Thoracic aorta (tissue), 2 donors: ENCODE measurements around the gene PADI4. TPM values are rescaled to one million over a fixed set of nuclear protein-coding genes. Genes with fewer than 3 reads are reported as not detected.

Experiments
- ATAC-seq: fragments of 150-250 bp; one replicate; pipeline ENCODE4 v1.8.0; 2017; ENCODE audit warnings: low read depth; ENCODE audit not compliant: insufficient number of reproducible peaks, low FRiP score
- DNase-seq: peaks from one replicate; pipeline ENCODE4 v3.0.0-alpha.2; 2020; ENCODE audit warnings: low spot score
- H3K27ac ChIP-seq, 2 donors: fragments of 200-600 bp; sonication (generic); 1 replicate in 1 of 2; 2 replicates in 1 of 2; pipeline ENCODE4 v1.5.1; 2016; ENCODE audit warnings: mild to moderate bottlenecking in 2 of 2, moderate library complexity in 2 of 2
- H3K27me3 ChIP-seq: fragments of 200-600 bp; sonication (generic); replicated peaks from 2 replicates; pipeline ENCODE4 v1.6.0; 2016; ENCODE audit warnings: mild to moderate bottlenecking; ENCODE audit not compliant: insufficient read depth
- H3K36me3 ChIP-seq: fragments of 200-600 bp; sonication (generic); one replicate; pipeline ENCODE4 v1.5.1; 2016
- H3K4me1 ChIP-seq, 2 donors: fragments of 200-600 bp; sonication (generic); 1 replicate in 1 of 2; 2 replicates in 1 of 2; pipeline versions ENCODE4 v1.5.1 to v1.6.0; 2016; ENCODE audit warnings: low read depth in 2 of 2, mild to moderate bottlenecking in 1 of 2; ENCODE audit not compliant: control insufficient read depth in 1 of 2
- H3K4me3 ChIP-seq: fragments of 200-600 bp; sonication (generic); 2 replicates; pipeline ENCODE4 v1.5.1; 2016; ENCODE audit warnings: mild to moderate bottlenecking
- H3K9me3 ChIP-seq: fragments of 200-600 bp; sonication (generic); 2 replicates; pipeline ENCODE4 v1.5.1; 2016
- total RNA-seq, 2 donors: library from RNA; depleted of rRNA; stranded (reverse); fragments of >200 nt; gene quantifications; one replicate each; pipeline versions ENCODE4 v1.1.0 to v1.2.3, GENCODE V29; 2016
- TF ChIP-seq, protein P1 (sequence below): fragments of 200-600 bp; sonication (generic); IDR thresholded peaks from one replicate; pipeline ENCODE4 v1.5.1; 2019; ENCODE audit warnings: antibody characterized with exemption

Gene PADI4
- total RNA-seq, 2 donors from 2014 or later = 0.27 to 0.42 TPM

DNA sequence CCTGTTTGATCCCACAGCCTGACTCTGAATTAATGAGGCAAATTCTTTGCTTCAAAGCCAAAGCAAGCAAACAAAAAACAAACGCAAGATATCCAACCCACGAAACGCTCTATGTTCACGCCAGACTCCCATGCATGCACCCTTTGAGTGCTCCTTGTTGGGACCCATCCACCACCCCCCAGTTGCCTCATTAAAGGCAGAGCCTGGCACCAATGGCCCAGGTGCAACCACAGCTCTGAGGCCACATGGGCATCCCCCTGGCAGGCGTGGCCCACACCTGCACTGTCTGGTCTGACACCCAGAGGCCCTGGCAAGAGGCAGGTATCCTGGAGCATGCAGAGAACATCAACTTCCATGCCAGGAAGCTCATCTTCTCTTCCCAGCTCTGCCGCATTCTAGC lies 1.1 kb upstream of the PADI4 start:
- Histone ChIP-seq H3K27me3 (no peaks in the 10 kb centered on the region), H3K27ac (no peak overlapping the region)

DNA sequence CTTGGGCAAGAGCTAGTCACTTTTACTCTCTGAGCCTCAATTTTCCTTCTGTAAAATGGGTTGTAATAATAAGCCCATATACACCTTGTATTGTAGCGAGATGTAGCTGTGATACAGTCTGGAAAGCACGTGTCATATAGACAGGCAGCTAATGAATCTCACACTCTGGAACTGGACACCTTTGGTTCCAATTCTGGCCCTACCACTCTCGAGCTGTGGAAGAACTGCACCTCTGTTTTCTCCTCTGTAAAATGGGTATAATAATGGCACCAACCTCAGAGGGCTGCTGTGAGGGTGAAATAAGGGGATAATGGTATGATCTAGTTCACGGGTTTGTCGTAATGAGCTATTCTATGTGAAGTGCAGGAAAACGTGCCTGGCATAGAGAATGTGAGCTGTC lies 668 bp upstream of the PADI4 start:
- Histone ChIP-seq H3K4me1 (no peaks in the 10 kb centered on the region), H3K4me3 (no peak overlapping the region), H3K9me3 (no peaks in the 10 kb centered on the region), H3K27me3 (no peaks in the 10 kb centered on the region), H3K27ac (no peak overlapping the region), H3K36me3 (no peaks in the 10 kb centered on the region)
- DNase-seq (no peak), ATAC-seq (no peak)
- TF ChIP-seq, protein P1, sequence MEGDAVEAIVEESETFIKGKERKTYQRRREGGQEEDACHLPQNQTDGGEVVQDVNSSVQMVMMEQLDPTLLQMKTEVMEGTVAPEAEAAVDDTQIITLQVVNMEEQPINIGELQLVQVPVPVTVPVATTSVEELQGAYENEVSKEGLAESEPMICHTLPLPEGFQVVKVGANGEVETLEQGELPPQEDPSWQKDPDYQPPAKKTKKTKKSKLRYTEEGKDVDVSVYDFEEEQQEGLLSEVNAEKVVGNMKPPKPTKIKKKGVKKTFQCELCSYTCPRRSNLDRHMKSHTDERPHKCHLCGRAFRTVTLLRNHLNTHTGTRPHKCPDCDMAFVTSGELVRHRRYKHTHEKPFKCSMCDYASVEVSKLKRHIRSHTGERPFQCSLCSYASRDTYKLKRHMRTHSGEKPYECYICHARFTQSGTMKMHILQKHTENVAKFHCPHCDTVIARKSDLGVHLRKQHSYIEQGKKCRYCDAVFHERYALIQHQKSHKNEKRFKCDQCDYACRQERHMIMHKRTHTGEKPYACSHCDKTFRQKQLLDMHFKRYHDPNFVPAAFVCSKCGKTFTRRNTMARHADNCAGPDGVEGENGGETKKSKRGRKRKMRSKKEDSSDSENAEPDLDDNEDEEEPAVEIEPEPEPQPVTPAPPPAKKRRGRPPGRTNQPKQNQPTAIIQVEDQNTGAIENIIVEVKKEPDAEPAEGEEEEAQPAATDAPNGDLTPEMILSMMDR = no peak

More for the DNA sequence above, 1.1 kb upstream of the PADI4 start:
- H3K4me3 ChIP-seq = no peak overlapping the region
- H3K36me3 ChIP-seq = no peaks in the 10 kb centered on the region
- H3K4me1 ChIP-seq = no peaks in the 10 kb centered on the region
- TF ChIP-seq, protein P1 = no peak
- ATAC-seq (no peak), DNase-seq (no peak)
- peaks cover 3% of the 10 kb centered on the region for H3K9me3 ChIP-seq

DNA sequence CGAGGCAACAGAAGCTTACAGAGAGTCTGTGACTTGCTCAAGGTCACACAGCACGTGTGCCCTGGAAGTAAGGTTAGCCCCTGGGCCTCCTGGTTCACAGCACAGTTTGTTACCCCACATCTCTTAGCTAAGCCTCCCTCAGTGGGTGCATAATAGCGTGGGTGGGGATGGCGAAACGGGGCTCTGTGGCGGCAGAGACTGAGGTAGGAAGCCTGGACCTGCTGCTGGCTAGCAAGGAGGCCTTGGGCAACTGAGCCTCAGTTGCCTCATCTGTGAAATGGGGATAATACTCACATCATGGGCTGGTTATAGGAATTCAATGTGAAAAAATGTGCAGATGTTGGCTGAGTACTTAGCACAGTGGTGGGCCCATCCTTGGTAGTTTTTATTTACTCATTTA lies 596 bp downstream of the PADI4 start:
- no peaks in the 10 kb centered on the region for H3K36me3 ChIP-seq
- H3K27ac ChIP-seq = no peak overlapping the region
- H3K9me3 ChIP-seq = no peaks in the 10 kb centered on the region
- DNase-seq (no peak), ATAC-seq (no peak)
- H3K4me1 ChIP-seq = no peaks in the 10 kb centered on the region
- no peaks in the 10 kb centered on the region for H3K27me3 ChIP-seq
- TF ChIP-seq, protein P1 = no peak
- no peak overlapping the region for H3K4me3 ChIP-seq

DNA sequence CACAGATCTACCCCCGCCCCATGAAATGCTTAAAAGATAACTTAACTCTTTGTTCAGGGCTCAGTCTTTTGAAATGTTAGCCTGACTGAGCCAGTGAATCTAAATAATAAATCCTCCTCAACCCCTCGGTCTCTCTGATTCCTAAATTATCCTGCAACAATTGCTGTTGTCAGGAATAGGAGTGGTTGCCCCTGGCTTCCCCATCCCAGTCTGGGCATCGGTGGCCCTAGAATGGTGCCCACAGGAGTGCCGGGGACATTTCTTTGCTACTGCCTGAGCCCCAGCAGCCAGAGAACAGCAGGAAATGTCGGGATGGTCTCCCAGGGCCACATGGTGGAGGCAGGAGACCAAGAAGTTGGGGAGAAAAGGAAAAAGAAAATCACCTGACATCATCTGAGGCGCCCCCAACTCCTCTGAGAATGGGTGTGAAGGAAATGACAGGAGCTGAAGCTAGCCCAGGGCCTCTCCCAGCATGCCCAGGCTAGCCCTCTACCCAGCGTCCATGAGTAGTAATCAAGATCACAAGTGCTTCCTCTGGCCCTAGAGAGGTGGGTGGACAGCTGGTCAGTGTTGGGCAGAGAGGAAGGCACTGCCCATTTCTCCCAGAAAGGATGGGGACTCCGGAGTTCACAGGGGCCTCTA lies 1.6 kb downstream of the PADI4 start:
- Histone ChIP-seq H3K9me3 (no peaks in the 10 kb centered on the region), H3K4me3 (no peak overlapping the region), H3K36me3 (no peaks in the 10 kb centered on the region), H3K27ac (no peak overlapping the region), H3K4me1 (no peaks in the 10 kb centered on the region), H3K27me3 (no peaks in the 10 kb centered on the region)
- ATAC-seq (no peak), DNase-seq (no peak)
- TF ChIP-seq, protein P1 = no peak

DNA sequence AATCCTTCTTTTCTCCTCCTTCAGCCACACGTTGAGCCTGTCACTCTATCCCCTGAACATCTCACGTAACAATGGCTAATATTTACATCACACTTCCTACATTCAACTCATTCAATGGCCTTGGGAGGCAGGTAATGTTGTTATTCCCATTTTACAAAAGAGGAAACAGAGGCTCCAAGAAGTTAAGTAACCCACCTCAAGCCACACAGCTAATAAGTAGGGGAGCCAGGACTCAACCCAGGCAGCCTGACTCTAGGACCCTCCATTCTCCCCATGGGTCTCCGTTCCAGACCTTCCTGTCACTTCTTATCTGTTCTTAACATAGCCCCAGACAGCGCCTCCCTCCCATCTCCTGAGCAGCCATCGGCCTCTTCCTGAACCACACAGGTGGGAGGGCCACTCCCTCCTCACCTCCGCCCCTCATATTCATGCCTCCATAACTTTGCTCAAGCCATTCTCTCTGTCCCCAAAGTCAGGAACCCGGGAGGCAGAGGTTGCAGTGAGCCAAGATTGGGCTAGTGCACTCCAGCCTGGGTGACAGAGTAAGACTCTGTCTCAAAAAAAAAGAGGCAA lies 2.2 kb downstream of the PADI4 start:
- ATAC-seq (peak; percentile 22), DNase-seq (no peak)
- Histone ChIP-seq H3K4me3 (no peak overlapping the region), H3K36me3 (no peaks in the 10 kb centered on the region), H3K27ac (no peak overlapping the region), H3K4me1 (no peaks in the 10 kb centered on the region), H3K27me3 (no peaks in the 10 kb centered on the region), H3K9me3 (no peaks in the 10 kb centered on the region)
- TF ChIP-seq, protein P1 = no peak
